NCI-H1436 treated with DMSO at 0.1 percent for 48 hours (cell line): Measurements from ENCODE around the gene PIGQ.

Experiments used
- DNase-seq: peaks from one replicate; lab custom pipeline; 2025; lab: John Stamatoyannopoulos, UW

PIGQ gene

DNA sequence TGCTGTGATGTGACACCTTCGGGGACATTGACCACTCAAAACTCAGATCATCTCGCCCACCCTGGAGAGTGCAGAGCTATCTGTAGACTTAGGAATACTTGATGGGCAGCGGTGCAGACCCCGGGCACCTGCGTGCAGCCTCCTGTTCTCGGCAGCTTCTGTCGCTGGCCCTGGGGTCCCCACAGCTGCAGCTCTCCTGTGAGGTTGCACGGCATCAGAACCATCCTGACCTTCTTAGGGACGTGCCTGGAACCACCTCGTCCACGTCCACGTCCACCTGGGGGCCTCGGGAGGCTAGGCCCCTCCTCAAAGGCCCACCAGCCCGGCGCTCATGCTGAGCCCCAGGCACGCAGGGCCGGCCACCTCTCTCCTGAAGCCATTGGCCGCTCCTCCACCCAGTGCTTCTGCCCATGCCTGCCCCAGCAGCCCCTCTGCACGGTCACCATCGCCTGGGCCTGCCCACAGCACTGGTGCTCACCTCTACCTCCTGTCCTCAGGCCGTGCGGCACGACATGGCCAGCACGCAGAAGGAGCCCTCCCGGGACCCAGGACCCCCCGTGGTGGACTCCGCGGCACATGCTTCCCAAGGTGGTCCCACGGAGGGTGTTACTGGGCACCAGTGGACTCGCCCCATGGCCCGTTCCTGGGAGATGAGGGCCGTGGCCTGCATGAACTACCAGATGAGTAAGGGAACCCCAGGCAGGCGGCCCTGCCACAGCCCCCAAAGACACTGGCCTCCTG lies 58.7 kb downstream of the PIGQ start:
- no peak for DNase-seq

DNA sequence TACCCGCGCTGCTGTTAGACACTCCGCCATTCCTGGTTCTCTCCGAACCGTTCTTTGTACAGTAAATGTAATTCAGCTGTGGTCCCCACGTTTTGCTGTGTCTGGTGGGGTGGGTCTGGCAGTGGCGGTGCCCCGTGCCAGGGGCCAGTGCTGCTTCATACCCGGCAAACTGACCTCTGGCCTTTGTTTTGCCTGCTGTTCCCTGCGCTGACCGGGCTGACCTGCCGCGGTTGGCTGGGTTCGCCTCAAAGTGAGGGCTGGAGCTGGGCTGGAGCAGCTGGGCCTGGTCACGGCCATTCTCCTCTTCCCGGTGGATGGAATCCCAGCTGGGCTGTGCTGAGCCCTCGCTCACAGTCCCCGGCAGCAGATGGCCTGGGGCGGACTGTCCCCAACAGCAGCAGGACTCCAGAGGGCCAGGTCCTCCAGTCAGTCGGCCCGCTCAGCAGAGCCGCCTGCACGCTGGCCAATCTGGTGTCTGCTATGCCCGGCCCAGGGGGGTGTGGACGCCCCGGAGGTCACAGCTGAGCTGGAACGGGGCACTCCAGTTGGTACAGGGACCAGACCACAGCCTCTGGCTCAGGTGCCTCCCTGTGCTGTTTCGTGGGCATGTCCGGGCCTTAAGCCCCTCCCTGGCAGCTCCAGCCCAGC lies 59.5 kb downstream of the PIGQ start:
- no peak for DNase-seq

GRCh38 chr16:629833-630248 lies 60.1 kb downstream of the PIGQ start:
- DNase-seq = no peak

DNA sequence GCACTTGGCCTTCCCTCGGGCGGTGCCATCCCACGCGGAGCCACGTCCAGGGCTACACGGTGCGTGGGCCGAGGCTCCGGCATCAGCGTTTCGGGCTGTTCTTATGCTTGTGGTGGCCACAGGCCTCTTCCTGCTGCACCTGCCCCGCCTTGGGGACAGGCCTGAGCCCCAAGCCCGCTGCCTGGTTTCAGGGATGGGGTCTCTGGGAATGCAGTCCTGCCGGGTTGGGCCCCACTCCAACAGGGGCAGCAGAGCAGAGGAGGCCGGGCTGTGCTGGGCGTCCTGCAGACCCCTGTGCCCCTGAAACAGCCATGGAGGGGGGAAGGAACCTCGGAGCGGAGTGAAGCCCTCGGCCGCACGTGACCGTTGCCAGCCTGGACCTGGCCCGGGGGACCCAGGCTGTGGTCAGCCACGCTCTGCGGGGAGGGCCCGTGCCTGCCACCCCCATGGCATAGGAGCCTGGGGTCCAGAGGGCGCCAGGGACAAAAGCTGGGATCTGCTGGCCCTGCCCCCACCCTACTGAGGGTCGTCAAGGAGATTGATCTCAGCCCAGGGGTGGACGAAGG lies 60.6 kb downstream of the PIGQ start:
- DNase-seq = no peak

DNA sequence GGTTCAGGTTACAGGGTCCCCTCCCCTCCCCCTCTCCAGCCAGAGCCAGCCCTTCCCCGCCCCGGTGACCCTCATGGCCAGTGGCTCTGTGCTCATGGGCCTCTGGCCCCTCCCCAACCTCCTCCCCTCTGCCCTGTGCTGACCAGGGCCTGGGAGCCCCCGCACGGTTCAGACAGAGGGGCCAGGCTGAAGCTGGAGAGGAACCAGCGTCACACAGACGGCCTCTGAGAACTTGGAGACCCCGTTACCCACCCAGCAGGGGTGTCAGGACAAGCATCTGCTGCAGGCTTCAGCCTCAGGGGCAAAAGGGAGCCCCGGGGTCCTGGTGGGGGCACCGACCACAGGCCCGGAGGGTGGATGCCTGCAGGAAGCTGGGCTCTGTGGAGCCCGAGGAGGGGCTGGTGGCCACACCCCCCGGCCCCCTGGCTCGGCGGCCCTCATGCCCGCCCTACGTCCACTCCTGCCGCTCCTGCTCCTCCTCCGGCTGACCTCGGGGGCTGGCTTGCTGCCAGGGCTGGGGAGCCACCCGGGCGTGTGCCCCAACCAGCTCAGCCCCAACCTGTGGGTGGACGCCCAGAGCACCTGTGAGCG lies 61.1 kb downstream of the PIGQ start, which contains the start of gene WFIKKN1:
WFIKKN1 (plus strand) TSS at position 171 of the 591 bp plus-strand sequence; CDS start at position 440, 269 bp downstream.
- no peak for DNase-seq

- no peak for DNase-seq
Observed at GRCh38 chr16:631808-632358, 62.1 kb downstream of the PIGQ start.

DNA sequence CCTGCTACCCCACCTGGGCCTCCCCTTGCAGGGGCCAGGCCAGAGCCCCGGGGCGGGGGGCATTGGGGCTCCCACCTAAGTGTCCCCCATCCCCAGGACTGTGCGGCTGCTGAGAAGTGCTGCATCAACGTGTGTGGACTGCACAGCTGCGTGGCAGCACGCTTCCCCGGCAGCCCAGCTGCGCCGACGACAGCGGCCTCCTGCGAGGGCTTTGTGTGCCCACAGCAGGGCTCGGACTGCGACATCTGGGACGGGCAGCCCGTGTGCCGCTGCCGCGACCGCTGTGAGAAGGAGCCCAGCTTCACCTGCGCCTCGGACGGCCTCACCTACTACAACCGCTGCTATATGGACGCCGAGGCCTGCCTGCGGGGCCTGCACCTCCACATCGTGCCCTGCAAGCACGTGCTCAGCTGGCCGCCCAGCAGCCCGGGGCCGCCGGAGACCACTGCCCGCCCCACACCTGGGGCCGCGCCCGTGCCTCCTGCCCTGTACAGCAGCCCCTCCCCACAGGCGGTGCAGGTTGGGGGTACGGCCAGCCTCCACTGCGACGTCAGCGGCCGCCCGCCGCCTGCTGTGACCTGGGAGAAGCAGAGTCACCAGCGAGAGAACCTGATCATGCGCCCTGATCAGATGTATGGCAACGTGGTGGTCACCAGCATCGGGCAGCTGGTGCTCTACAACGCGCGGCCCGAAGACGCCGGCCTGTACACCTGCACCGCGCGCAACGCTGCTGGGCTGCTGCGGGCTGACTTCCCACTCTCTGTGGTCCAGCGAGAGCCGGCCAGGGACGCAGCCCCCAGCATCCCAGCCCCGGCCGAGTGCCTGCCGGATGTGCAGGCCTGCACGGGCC lies 62.9 kb downstream of the PIGQ start:
- no peak for DNase-seq

DNA sequence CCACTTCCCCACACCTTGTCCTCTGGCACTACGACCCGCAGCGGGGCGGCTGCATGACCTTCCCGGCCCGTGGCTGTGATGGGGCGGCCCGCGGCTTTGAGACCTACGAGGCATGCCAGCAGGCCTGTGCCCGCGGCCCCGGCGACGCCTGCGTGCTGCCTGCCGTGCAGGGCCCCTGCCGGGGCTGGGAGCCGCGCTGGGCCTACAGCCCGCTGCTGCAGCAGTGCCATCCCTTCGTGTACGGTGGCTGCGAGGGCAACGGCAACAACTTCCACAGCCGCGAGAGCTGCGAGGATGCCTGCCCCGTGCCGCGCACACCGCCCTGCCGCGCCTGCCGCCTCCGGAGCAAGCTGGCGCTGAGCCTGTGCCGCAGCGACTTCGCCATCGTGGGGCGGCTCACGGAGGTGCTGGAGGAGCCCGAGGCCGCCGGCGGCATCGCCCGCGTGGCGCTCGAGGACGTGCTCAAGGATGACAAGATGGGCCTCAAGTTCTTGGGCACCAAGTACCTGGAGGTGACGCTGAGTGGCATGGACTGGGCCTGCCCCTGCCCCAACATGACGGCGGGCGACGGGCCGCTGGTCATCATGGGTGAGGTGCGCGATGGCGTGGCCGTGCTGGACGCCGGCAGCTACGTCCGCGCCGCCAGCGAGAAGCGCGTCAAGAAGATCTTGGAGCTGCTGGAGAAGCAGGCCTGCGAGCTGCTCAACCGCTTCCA lies 63.7 kb downstream of the PIGQ start:
- no peak for DNase-seq
